Measurements from ENCODE around the gene EVX2. TPM values are rescaled to one million over a fixed set of nuclear protein-coding genes. Genes with fewer than 3 reads are reported as not detected.

Gene EVX2
- total and polyA plus RNA-seq, 9 of the 15 experiments (the other 6 are each of a cell fraction or from before 2014, with no cell fraction given), result not detected

DNA sequence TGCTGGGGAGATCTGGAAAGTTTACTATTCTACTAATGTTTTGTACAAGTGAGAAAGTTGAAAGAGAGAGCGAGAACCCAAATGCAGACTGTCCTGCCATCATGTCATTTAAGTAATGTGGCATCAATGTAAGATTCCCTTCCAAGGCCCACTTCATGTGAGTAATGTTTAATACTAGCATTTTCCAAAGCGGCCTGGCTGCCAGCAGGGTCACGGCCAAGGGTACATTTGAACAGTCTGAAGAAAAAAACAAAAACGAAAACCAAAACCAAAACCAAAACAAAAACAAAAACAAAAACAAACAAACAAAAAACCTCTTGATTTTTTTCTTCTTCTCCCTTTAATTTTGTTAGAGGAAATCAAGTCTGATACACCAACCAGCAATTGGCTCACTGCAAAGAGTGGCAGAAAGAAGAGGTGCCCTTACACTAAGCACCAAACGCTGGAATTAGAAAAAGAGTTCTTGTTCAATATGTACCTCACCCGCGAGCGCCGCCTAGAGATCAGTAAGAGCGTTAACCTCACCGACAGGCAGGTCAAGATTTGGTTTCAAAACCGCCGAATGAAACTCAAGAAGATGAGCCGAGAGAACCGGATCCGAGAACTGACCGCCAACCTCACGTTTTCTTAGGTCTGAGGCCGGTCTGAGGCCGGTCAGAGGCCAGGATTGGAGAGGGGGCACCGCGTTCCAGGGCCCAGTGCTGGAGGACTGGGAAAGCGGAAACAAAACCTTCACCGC is 35.0 kb upstream of the EVX2 start:
- H3K27me3 ChIP-seq (ENCODE audit: control insufficient read depth in 2 of 2, insufficient read depth in 2 of 2, low read length in 2 of 2), result peaks cover 84% of the 10 kb centered on the region in 2 experiments
- H3K9me1 ChIP-seq (ENCODE audit: control insufficient read depth, insufficient read depth, low read length), result no peaks in the 10 kb centered on the region
- BruUV-seq (replicated peaks), result no TSS peak
- in situ Hi-C loops (cut with MboI), result no loop called here
- DNase-seq (ENCODE audit: extremely low read depth in 1 of 4, low spot score in 3 of 4), result peak; percentile 60 to 75 (median 72)
- H4K20me1 ChIP-seq (replicated peaks; ENCODE audit: control insufficient read depth, insufficient read depth, low read length), result no peaks in the 10 kb centered on the region; the same call in 1 of the 2 replicates
- intact Hi-C loops (cut with micrococcal nuclease), result no loop called here
- peak; percentile 66 for ATAC-seq
- no peak overlapping the region for H3K4me2 ChIP-seq (ENCODE audit: insufficient read depth, low read length)
- CTCF ChIA-PET (ENCODE audit: low intra/inter-chr PET ratio), result interaction anchor here (0.5 to 1.1 kb wide), 2 partner anchors 753 to 1098 kb away, joined by 4 to 5 read pairs; no protein-coding TSS in a partner anchor
- H3K4me1 ChIP-seq (replicated peaks in 1 of 2; ENCODE audit: control insufficient read depth in 2 of 2, insufficient read depth in 2 of 2, low read length in 2 of 2), result peaks cover 0 to 32% of the 10 kb centered on the region in 2 experiments; a peak in 2 of 5 replicates
- no peaks in the 10 kb centered on the region for H3K79me2 ChIP-seq (ENCODE audit: control insufficient read depth, insufficient read depth, low read length)
- H2AFZ ChIP-seq (ENCODE audit: low read depth, low read length), result no peak overlapping the region
- no peaks in the 10 kb centered on the region for H3K36me3 ChIP-seq (ENCODE audit: control insufficient read depth, insufficient read depth, low read length)
- no peak overlapping the region for H3K27ac ChIP-seq (ENCODE audit: extremely low read depth, low read depth, low read length)
- H3K4me3 ChIP-seq, result no peak overlapping the region
- 8% methylated on average over 24 of the region's 24 CpGs for WGBS (ENCODE audit: insufficient coverage, low coverage, missing lambda C conversion rate)
- no peaks in the 10 kb centered on the region for H3K9me3 ChIP-seq (replicated peaks; ENCODE audit: control insufficient read depth, insufficient read depth, low read depth, low read length)
- no peak overlapping the region for H3K9ac ChIP-seq (ENCODE audit: insufficient read depth in 1 of 2, low read depth in 2 of 2, low read length in 2 of 2)
- POLR2A ChIA-PET, result no interaction called here
- peak; percentile 70 for FAIRE-seq
- peak in 1 of 2 experiments; percentile 25; a peak in 2 of 4 replicates for TF ChIP-seq RAD21 (CRISPR knock-in tag; conservative IDR thresholded peaks at IDR 0.05 in 1 of 2, IDR thresholded peaks at IDR 0.05 in 1 of 2)
- TF ChIP-seq, protein P1, sequence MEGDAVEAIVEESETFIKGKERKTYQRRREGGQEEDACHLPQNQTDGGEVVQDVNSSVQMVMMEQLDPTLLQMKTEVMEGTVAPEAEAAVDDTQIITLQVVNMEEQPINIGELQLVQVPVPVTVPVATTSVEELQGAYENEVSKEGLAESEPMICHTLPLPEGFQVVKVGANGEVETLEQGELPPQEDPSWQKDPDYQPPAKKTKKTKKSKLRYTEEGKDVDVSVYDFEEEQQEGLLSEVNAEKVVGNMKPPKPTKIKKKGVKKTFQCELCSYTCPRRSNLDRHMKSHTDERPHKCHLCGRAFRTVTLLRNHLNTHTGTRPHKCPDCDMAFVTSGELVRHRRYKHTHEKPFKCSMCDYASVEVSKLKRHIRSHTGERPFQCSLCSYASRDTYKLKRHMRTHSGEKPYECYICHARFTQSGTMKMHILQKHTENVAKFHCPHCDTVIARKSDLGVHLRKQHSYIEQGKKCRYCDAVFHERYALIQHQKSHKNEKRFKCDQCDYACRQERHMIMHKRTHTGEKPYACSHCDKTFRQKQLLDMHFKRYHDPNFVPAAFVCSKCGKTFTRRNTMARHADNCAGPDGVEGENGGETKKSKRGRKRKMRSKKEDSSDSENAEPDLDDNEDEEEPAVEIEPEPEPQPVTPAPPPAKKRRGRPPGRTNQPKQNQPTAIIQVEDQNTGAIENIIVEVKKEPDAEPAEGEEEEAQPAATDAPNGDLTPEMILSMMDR (IDR thresholded peaks at IDR 0.05 in 2 of 3, conservative IDR thresholded peaks at IDR 0.05 in 1 of 3; ENCODE audit: insufficient read depth in 2 of 3, low read depth in 1 of 3, low read length in 3 of 3), result peak; percentile 67 to 82 (median 72)
- 0 out of 2 replicates have a peak, but pooled peaks have one; percentile 23 for TF ChIP-seq SMC3 (conservative IDR thresholded peaks at IDR 0.05; ENCODE audit: insufficient read depth, low read depth, low read length)
- no peak; the same call in 1 of the 2 replicates for TF ChIP-seq STAG1 (CRISPR knock-in tag; IDR thresholded peaks at IDR 0.05; ENCODE audit: borderline replicate concordance)
- peak; percentile 82; the same call in 1 of the 2 replicates for TF ChIP-seq EZH2 (IDR thresholded peaks at IDR 0.05; ENCODE audit: borderline replicate concordance, low read depth, low read length)
